ENCODE data around the gene TBKBP1. TPM values are rescaled to one million over a fixed set of nuclear protein-coding genes. Genes with fewer than 3 reads are reported as not detected.

The TBKBP1 gene
- total and polyA plus RNA-seq, 2 of the 4 experiments (the other 2 are of a cell fraction), result 3.4 to 8.5 TPM

GRCh38 chr17:47707884-47708283, 13.9 kb downstream of the TBKBP1 start:
- Histone ChIP-seq H3K4ac (ENCODE audit: low read depth, low read length) (no peak overlapping the region), H2AK5ac (ENCODE audit: low read depth, low read length) (no peak overlapping the region), H3K23ac (ENCODE audit: low read depth, low read length) (no peak overlapping the region), H3K56ac (ENCODE audit: extremely low read depth, insufficient read depth, low read length) (no peak overlapping the region), H4K20me1 (ENCODE audit: insufficient read depth, low read length) (peaks cover 10% of the 10 kb centered on the region), H2BK5ac (ENCODE audit: low read depth, low read length, poor library complexity, severe bottlenecking) (no peak overlapping the region), H4K91ac (ENCODE audit: insufficient read depth, low read depth, low read length) (no peak overlapping the region), H2AFZ (replicated peaks; ENCODE audit: low read length, poor library complexity) (no peak overlapping the region), H2BK120ac (ENCODE audit: low read depth, low read length) (no peak overlapping the region), H3K9me3 (ENCODE audit: control insufficient read depth, insufficient read depth, low read length) (no peaks in the 10 kb centered on the region), H2BK15ac (ENCODE audit: low read depth, low read length) (no peak overlapping the region), H3K4me3 (ENCODE audit: insufficient read depth, low read depth, low read length) (no peak overlapping the region), H4K8ac (ENCODE audit: low read depth in 2 of 2, low read length in 2 of 2) (no peak overlapping the region), H2AK9ac (replicated peaks; ENCODE audit: low read depth, low read length, poor library complexity) (no peak overlapping the region), H3K18ac (ENCODE audit: low read depth, low read length) (no peak overlapping the region), H3K27ac (ENCODE audit: insufficient read depth, low read length) (no peak overlapping the region), H3K14ac (replicated peaks; ENCODE audit: low read depth, low read length) (no peak overlapping the region), H3K4me2 (ENCODE audit: low read depth, low read length) (no peak overlapping the region), H3K79me1 (ENCODE audit: low read depth in 1 of 2, low read length in 2 of 2) (no peaks in the 10 kb centered on the region), H3K9ac (ENCODE audit: low read depth, low read length) (no peak overlapping the region), H3K9me1 (ENCODE audit: insufficient read depth, low read length) (peaks cover 3% of the 10 kb centered on the region; the same call in 1 of the 2 replicates), H2BK20ac (ENCODE audit: low read depth, low read length) (no peak overlapping the region), H3K36me3 (ENCODE audit: control insufficient read depth, insufficient read depth, low read length) (peaks cover 15% of the 10 kb centered on the region; the same call in 1 of the 2 replicates), H3K27me3 (ENCODE audit: control insufficient read depth, insufficient read depth, low read length) (peaks cover 10% of the 10 kb centered on the region), H3K4me1 (ENCODE audit: control insufficient read depth, insufficient read depth, low read length) (0 out of 2 replicates have a peak, but pooled peaks cover 1% of the 10 kb centered on the region), H4K5ac (ENCODE audit: low read depth, low read length) (no peak overlapping the region)
- no TSS peak for BruUV-seq (replicated peaks)
- in situ Hi-C loops (cut with MboI; ENCODE audit: low sequenced_read_pairs) (no loop called here), intact Hi-C loops (cut with micrococcal nuclease) (no loop called here), dilution Hi-C loops (cut with HindIII; ENCODE audit: low sequenced_read_pairs, unreplicated experiment) (no loop called here)
- ATAC-seq (ENCODE audit: low read depth), result no peak
- WGBS, 2 experiments (ENCODE audit: extremely low coverage in 2 of 2, insufficient read length in 1 of 2), result 100% methylated on average over 1 of the region's 3 CpGs; no CpG with 5 or more reads in 1 of the 2 experiments
- ChIA-PET POLR2A (ENCODE audit: unreplicated experiment) (no interaction called here), CTCF (interaction anchor here (1.0 kb wide), 1 partner anchor 9 kb away, joined by 3 read pairs; no protein-coding TSS in a partner anchor)
- TF ChIP-seq BHLHE40 (IDR thresholded peaks at IDR 0.05; ENCODE audit: low read depth, low read length) (no peak), MAFK (IDR thresholded peaks at IDR 0.05; ENCODE audit: low read depth, low read length) (no peak)
- DNase-seq, result no peak

Measured in IMR-90 (cell line).